Measurements from ENCODE around the gene HAUS6.
"Not testable (repeated sequence)": the region's sequence is repeated elsewhere in the genome, so short reads cannot be mapped to it uniquely, and the experiment has no call there.

GRCh38 chr9:19152160-19152498, 49.4 kb upstream of the HAUS6 start:
- TF ChIP-seq USF2 (IDR thresholded peaks at IDR 0.05; ENCODE audit: low read depth, low read length); CTCF (conservative IDR thresholded peaks at IDR 0.05; ENCODE audit: low read depth, low read length); NFE2L2 (IDR thresholded peaks at IDR 0.05; ENCODE audit: low read depth, low read length); RFX5 (IDR thresholded peaks at IDR 0.05; ENCODE audit: low read depth, low read length); CEBPB (IDR thresholded peaks at IDR 0.05; ENCODE audit: low read depth, low read length); MAFK (IDR thresholded peaks at IDR 0.05; ENCODE audit: low read depth, low read length); POLR2A (IDR thresholded peaks at IDR 0.05; ENCODE audit: low read depth, low read length); MXI1 (IDR thresholded peaks at IDR 0.05; ENCODE audit: borderline replicate concordance, low read depth, low read length); RCOR1 (IDR thresholded peaks at IDR 0.05; ENCODE audit: insufficient replicate concordance, low read length); FOS (IDR thresholded peaks at IDR 0.05; ENCODE audit: low read depth, low read length); RAD21 (IDR thresholded peaks at IDR 0.05; ENCODE audit: low read length); ELK1 (IDR thresholded peaks at IDR 0.05; ENCODE audit: borderline replicate concordance, low read depth, low read length); SMC3 (IDR thresholded peaks at IDR 0.05; ENCODE audit: low read depth, low read length): not testable (repeated sequence)

All from IMR-90 (cell line).